IMR-90 (cell line): ENCODE results near the gene OR10A2. TPM values are rescaled to one million over a fixed set of nuclear protein-coding genes. Genes with fewer than 3 reads are reported as not detected.
A peak's percentile ranks its signal among the peaks of the same experiment; 100 is the strongest.

Experiments
- ATAC-seq: fragments of 200-7000 bp; cut with Tn5 transposase; 2 replicates; pipeline ENCODE4 v1.9.1; 2020; ENCODE audit warnings: low read depth, mild to moderate bottlenecking, moderate library complexity
- BruUV-seq: library from RNA; stranded (reverse); fragments of 400-500 nt; replicated peaks from 2 replicates; lab custom pipeline; 2021; lab: Mats Ljungman, UMichigan
- CTCF ChIA-PET: fragments of 300-600 bp; formaldehyde crosslinking; extraction: SDS; loops from one replicate; lab custom pipeline; 2021; ENCODE audit warnings: antibody characterized with exemption; lab: Yijun Ruan, JAX
- POLR2A ChIA-PET: fragments of 300-600 bp; sonication (Branson Sonifier 250); formaldehyde crosslinking; loops from one replicate; lab custom pipeline; 2022; ENCODE audit warnings: antibody characterized with exemption; ENCODE audit not compliant: unreplicated experiment; lab: Charles Lee
- DNase-seq: peaks from one replicate; pipeline ENCODE4 v3.0.0; 2013
- H2AFZ ChIP-seq: replicated peaks from 2 replicates; pipeline ENCODE3; 2013; ENCODE audit warnings: low read length, mild to moderate bottlenecking; ENCODE audit not compliant: poor library complexity
- H2AK5ac ChIP-seq: 2 replicates; pipeline ENCODE4 v1.6.1; 2013; ENCODE audit warnings: low read depth, low read length, inconsistent platforms
- H2AK9ac ChIP-seq: replicated peaks from 2 replicates; pipeline ENCODE3; 2013; ENCODE audit warnings: mild to moderate bottlenecking, low read depth, low read length, moderate library complexity; ENCODE audit not compliant: poor library complexity
- H2BK120ac ChIP-seq: 2 replicates; pipeline ENCODE4 v1.6.1; 2013; ENCODE audit warnings: low read depth, low read length, inconsistent platforms
- H2BK15ac ChIP-seq: 3 replicates; pipeline ENCODE4 v1.6.1; 2013; ENCODE audit warnings: low read depth, low read length, inconsistent platforms
- H2BK20ac ChIP-seq: 2 replicates; pipeline ENCODE4 v1.6.1; 2013; ENCODE audit warnings: low read depth, mild to moderate bottlenecking, inconsistent platforms, low read length, moderate library complexity
- H2BK5ac ChIP-seq: 2 replicates; pipeline ENCODE4 v1.6.1; 2013; ENCODE audit warnings: mild to moderate bottlenecking, low read depth, low read length, inconsistent platforms; ENCODE audit not compliant: poor library complexity, severe bottlenecking
- H3K14ac ChIP-seq: replicated peaks from 2 replicates; pipeline ENCODE4 v1.6.1; 2013; ENCODE audit warnings: low read depth, low read length, inconsistent platforms
- H3K18ac ChIP-seq: 2 replicates; pipeline ENCODE4 v1.6.1; 2013; ENCODE audit warnings: low read depth, low read length, control low read depth
- H3K23ac ChIP-seq: 2 replicates; pipeline ENCODE4 v1.6.1; 2013; ENCODE audit warnings: low read depth, low read length, inconsistent platforms
- H3K27ac ChIP-seq: 2 replicates; pipeline ENCODE4 v1.5.1; 2013; ENCODE audit warnings: mild to moderate bottlenecking, control low read depth, low read length; ENCODE audit not compliant: insufficient read depth
- H3K27me3 ChIP-seq: 2 replicates; pipeline ENCODE4 v1.6.1; 2013; ENCODE audit warnings: low read length; ENCODE audit not compliant: control insufficient read depth, insufficient read depth
- H3K36me3 ChIP-seq: 2 replicates; pipeline ENCODE4 v1.6.1; 2013; ENCODE audit warnings: low read length, mixed read lengths; ENCODE audit not compliant: control insufficient read depth, insufficient read depth
- H3K4ac ChIP-seq: 2 replicates; pipeline ENCODE4 v1.6.1; 2013; ENCODE audit warnings: low read depth, low read length, inconsistent platforms
- H3K4me1 ChIP-seq: 2 replicates; pipeline ENCODE4 v1.6.1; 2013; ENCODE audit warnings: low read length, mixed read lengths; ENCODE audit not compliant: control insufficient read depth, insufficient read depth
- H3K4me2 ChIP-seq: 2 replicates; pipeline ENCODE4 v1.6.1; 2013; ENCODE audit warnings: low read depth, mild to moderate bottlenecking, control low read depth, low read length, moderate library complexity
- H3K4me3 ChIP-seq: 2 replicates; pipeline ENCODE4 v1.5.1; 2013; ENCODE audit warnings: low read depth, mild to moderate bottlenecking, control low read depth, low read length, moderate library complexity; ENCODE audit not compliant: insufficient read depth
- H3K56ac ChIP-seq: 2 replicates; pipeline ENCODE4 v1.6.1; 2013; ENCODE audit warnings: low read length, inconsistent platforms; ENCODE audit not compliant: insufficient read depth; ENCODE audit errors: extremely low read depth
- H3K79me1 ChIP-seq, 2 experiments: 2 replicates each; pipeline ENCODE4 v1.6.1; 2013; ENCODE audit warnings: low read length in 2 of 2, inconsistent platforms in 1 of 2, low read depth in 1 of 2
- H3K9ac ChIP-seq: 2 replicates; pipeline ENCODE4 v1.6.1; 2013; ENCODE audit warnings: low read depth, low read length, control low read depth
- H3K9me1 ChIP-seq: 2 replicates; pipeline ENCODE4 v1.6.1; 2013; ENCODE audit warnings: low read length, inconsistent platforms; ENCODE audit not compliant: insufficient read depth
- H3K9me3 ChIP-seq: 2 replicates; pipeline ENCODE4 v1.6.1; 2013; ENCODE audit warnings: low read length; ENCODE audit not compliant: control insufficient read depth, insufficient read depth
- H4K20me1 ChIP-seq: 2 replicates; pipeline ENCODE4 v1.6.1; 2013; ENCODE audit warnings: low read length, inconsistent platforms; ENCODE audit not compliant: insufficient read depth
- H4K5ac ChIP-seq: 2 replicates; pipeline ENCODE4 v1.6.1; 2013; ENCODE audit warnings: mild to moderate bottlenecking, low read depth, low read length, control low read depth
- H4K8ac ChIP-seq, 2 experiments: 2 replicates each; pipeline ENCODE4 v1.6.1; 2013; ENCODE audit warnings: low read depth in 2 of 2, low read length in 2 of 2, control low read depth in 1 of 2, inconsistent platforms in 1 of 2
- H4K91ac ChIP-seq: 2 replicates; pipeline ENCODE4 v1.6.1; 2013; ENCODE audit warnings: low read depth, low read length, inconsistent platforms; ENCODE audit not compliant: insufficient read depth
- BHLHE40 ChIP-seq: fragments of 150-350 bp; IDR thresholded peaks from 2 replicates; pipeline ENCODE4 v1.6.1; 2016; ENCODE audit warnings: mild to moderate bottlenecking, low read depth, low read length
- CEBPB ChIP-seq: IDR thresholded peaks from 2 replicates; pipeline ENCODE4 v1.6.1; 2012; ENCODE audit warnings: low read depth, low read length, improper control_type of control experiment
- CHD1 ChIP-seq: IDR thresholded peaks from 2 replicates; pipeline ENCODE4 v1.6.1; 2012; ENCODE audit warnings: low read depth, low read length, improper control_type of control experiment
- CTCF ChIP-seq: conservative IDR thresholded peaks from 2 replicates; pipeline ENCODE4 v1.5.1; 2012; ENCODE audit warnings: mild to moderate bottlenecking, low read depth, low read length, improper control_type of control experiment
- ELK1 ChIP-seq: fragments of 150-350 bp; IDR thresholded peaks from 2 replicates; pipeline ENCODE4 v1.6.1; 2016; ENCODE audit warnings: low read depth, mild to moderate bottlenecking, low read length, moderate library complexity, borderline replicate concordance
- FOS ChIP-seq: fragments of 150-350 bp; IDR thresholded peaks from 2 replicates; pipeline ENCODE4 v1.6.1; 2016; ENCODE audit warnings: low read depth, low read length
- MAFK ChIP-seq: IDR thresholded peaks from 2 replicates; pipeline ENCODE4 v1.6.1; 2012; ENCODE audit warnings: low read depth, low read length, improper control_type of control experiment
- MAZ ChIP-seq: IDR thresholded peaks from 2 replicates; pipeline ENCODE4 v1.6.1; 2012; ENCODE audit warnings: low read depth, mild to moderate bottlenecking, low read length, improper control_type of control experiment, moderate library complexity, borderline replicate concordance
- MXI1 ChIP-seq: IDR thresholded peaks from 2 replicates; pipeline ENCODE4 v1.6.1; 2012; ENCODE audit warnings: low read depth, mild to moderate bottlenecking, low read length, moderate library complexity, borderline replicate concordance
- NFE2L2 ChIP-seq: fragments of 150-350 bp; IDR thresholded peaks from 2 replicates; pipeline ENCODE4 v1.6.1; 2016; ENCODE audit warnings: low read depth, mild to moderate bottlenecking, low read length
- POLR2A ChIP-seq: IDR thresholded peaks from 2 replicates; pipeline ENCODE4 v1.6.1; 2012; ENCODE audit warnings: mild to moderate bottlenecking, low read depth, low read length
- RAD21 ChIP-seq: IDR thresholded peaks from 2 replicates; pipeline ENCODE4 v1.6.1; 2012; ENCODE audit warnings: low read length, improper control_type of control experiment
- RCOR1 ChIP-seq: IDR thresholded peaks from 2 replicates; pipeline ENCODE4 v1.6.1; 2012; ENCODE audit warnings: mild to moderate bottlenecking, low read length, improper control_type of control experiment; ENCODE audit not compliant: insufficient replicate concordance
- RFX5 ChIP-seq: IDR thresholded peaks from 2 replicates; pipeline ENCODE4 v1.8.0; 2012; ENCODE audit warnings: low read depth, mild to moderate bottlenecking, low read length, moderate library complexity
- SMC3 ChIP-seq: fragments of 150-350 bp; IDR thresholded peaks from 2 replicates; pipeline ENCODE4 v1.6.1; 2016; ENCODE audit warnings: low read depth, mild to moderate bottlenecking, antibody characterized with exemption, low read length, moderate library complexity
- WGBS, 2 experiments: methylation state at CpG; one replicate each; pipeline versions ENCODE4 v1.1.5 to v1.1.7; 2013; ENCODE audit warnings: missing lambda C conversion rate in 2 of 2; ENCODE audit not compliant: insufficient read length in 1 of 2; ENCODE audit errors: extremely low coverage in 2 of 2; 5-methylcytosine and 5-hydroxymethylcytosine counted together
- dilution Hi-C: fragments of 300-500 bp; cut with HindIII; formaldehyde crosslinking; loops from one replicate; pipeline ENCODE4 v1.14.3; 2018; ENCODE audit warnings: low sequenced_read_pairs; ENCODE audit not compliant: unreplicated experiment
- in situ Hi-C: fragments of 300-500 bp; cut with MboI; formaldehyde crosslinking; loops from 3 replicates; pipeline ENCODE4 v1.14.3; 2019; ENCODE audit warnings: low sequenced_read_pairs, inconsistent platforms, mixed read lengths
- intact Hi-C: fragments of 100-400 bp; cut with micrococcal nuclease; formaldehyde crosslinking; loops from 2 replicates; pipeline ENCODE4 v1.10.0; 2022
- polyA plus RNA-seq, 3 experiments: library from polyadenylated mRNA; depleted of rRNA; stranded (reverse); fragments of >200 nt; gene quantifications; 2 replicates each; pipeline ENCODE4 v1.2.3, GENCODE V29; 2012; ENCODE audit warnings: low replicate concordance in 1 of 3
- total RNA-seq: library from RNA; depleted of rRNA; stranded (reverse); fragments of >200 nt; gene quantifications from 2 replicates; pipeline ENCODE4 v1.2.3, GENCODE V29; 2012
- TF ChIP-seq, protein P1 (sequence below): fragments of 150-350 bp; IDR thresholded peaks from 2 replicates; pipeline ENCODE4 v1.6.1; 2017; ENCODE audit warnings: mild to moderate bottlenecking, antibody characterized with exemption, low read length, low read depth

The OR10A2 gene
- total and polyA plus RNA-seq, 2 of the 4 experiments (the other 2 are of a cell fraction): not detected

DNA sequence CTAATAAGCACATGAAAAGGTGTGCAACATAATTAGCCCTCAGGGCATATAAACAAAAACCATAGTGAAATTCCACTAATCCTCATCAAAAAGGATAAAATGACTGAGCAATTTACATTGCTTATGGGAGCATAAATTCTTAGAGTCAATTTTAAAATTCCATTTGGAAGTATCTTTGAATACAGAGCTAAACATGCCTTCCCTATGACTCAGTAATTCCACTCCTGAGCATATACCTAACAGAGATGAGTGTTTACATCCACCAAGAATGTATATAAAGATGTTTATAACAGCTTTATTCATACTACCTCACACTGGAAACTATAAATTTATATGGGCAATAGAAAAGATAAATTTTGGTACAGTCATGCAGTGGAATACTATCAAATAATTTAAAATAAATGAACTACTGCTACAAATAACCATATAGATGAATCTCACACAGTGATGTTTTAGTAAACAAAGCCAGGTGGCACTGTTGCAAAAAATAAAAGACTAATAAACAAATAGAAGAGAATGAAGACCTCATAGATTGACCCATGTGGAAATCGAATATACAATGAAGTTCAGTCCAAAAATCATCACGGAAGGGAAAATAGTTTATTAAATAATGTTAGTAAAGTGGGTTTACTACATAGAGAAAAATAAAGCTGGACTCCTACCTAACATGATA is 37.6 kb downstream of the OR10A2 start:
- POLR2A ChIA-PET: no interaction called here

More for the DNA sequence above, 37.6 kb downstream of the OR10A2 start:
- Histone ChIP-seq H3K27ac (no peak overlapping the region), H3K18ac (no peak overlapping the region), H4K91ac (no peak overlapping the region), H3K27me3 (no peaks in the 10 kb centered on the region), H2BK15ac (no peak overlapping the region), H4K20me1 (no peaks in the 10 kb centered on the region), H2BK20ac (no peak overlapping the region), H2AFZ (no peak overlapping the region), H3K4ac (no peak overlapping the region), H3K9me3 (no peaks in the 10 kb centered on the region), H2AK5ac (no peak overlapping the region), H3K9ac (no peak overlapping the region), H4K8ac (no peak overlapping the region), H2BK5ac (no peak overlapping the region), H3K23ac (no peak overlapping the region), H3K9me1 (no peaks in the 10 kb centered on the region), H3K14ac (no peak overlapping the region), H2AK9ac (no peak overlapping the region), H3K56ac (no peak overlapping the region), H3K4me2 (no peak overlapping the region), H3K36me3 (no peaks in the 10 kb centered on the region), H3K4me1 (no peaks in the 10 kb centered on the region), H4K5ac (no peak overlapping the region), H2BK120ac (no peak overlapping the region), H3K4me3 (no peak overlapping the region), H3K79me1 (no peaks in the 10 kb centered on the region)
- no CpG with 5 or more reads among the region's 2 CpGs for WGBS, 2 experiments
- ATAC-seq (no peak), DNase-seq (peak; percentile 8)
- TF ChIP-seq FOS: no peak
- TF ChIP-seq CEBPB: no peak
- TF ChIP-seq MAZ: no peak
- no peak for TF ChIP-seq CHD1
- no peak for TF ChIP-seq ELK1
- TF ChIP-seq BHLHE40: no peak
- TF ChIP-seq POLR2A: no peak
- TF ChIP-seq RCOR1: no peak
- TF ChIP-seq RFX5: no peak
- TF ChIP-seq, protein P1, sequence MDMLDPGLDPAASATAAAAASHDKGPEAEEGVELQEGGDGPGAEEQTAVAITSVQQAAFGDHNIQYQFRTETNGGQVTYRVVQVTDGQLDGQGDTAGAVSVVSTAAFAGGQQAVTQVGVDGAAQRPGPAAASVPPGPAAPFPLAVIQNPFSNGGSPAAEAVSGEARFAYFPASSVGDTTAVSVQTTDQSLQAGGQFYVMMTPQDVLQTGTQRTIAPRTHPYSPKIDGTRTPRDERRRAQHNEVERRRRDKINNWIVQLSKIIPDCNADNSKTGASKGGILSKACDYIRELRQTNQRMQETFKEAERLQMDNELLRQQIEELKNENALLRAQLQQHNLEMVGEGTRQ: no peak
- no peak for TF ChIP-seq SMC3
- TF ChIP-seq CTCF: no peak
- no peak for TF ChIP-seq MAFK
- TF ChIP-seq MXI1: no peak
- TF ChIP-seq RAD21: no peak
- TF ChIP-seq NFE2L2: no peak
- BruUV-seq: no TSS peak
- dilution Hi-C loops (no loop called here), intact Hi-C loops (no loop called here), in situ Hi-C loops (no loop called here)
- CTCF ChIA-PET: no interaction called here
